ENCODE measurements around the gene PDE1A.

DNA sequence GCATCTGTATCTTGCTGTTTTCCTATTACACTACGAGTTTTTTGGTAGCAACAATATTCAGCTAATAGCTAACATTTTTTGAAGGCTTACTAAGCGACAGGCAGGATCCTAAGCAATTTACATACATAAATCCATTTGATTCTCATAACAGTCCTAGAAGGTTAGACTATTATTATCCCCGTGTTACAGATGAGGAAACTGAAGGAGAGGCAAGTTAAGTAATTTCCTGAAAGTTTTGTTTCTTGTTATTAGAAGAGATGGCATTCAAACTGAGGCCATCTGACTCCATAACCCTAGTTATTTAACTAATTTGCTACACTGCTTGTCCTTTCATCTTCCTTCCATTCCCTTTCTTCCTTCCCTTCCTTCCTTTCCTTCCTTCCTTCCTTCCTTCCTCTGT, 68.2 kb downstream of the PDE1A start:
- no peak for TF ChIP-seq CTCF (IDR thresholded peaks at IDR 0.05; ENCODE audit: low read depth, low read length, missing input control)
- TF ChIP-seq SP1 (IDR thresholded peaks at IDR 0.05) = no peak
- TF ChIP-seq, protein P1, sequence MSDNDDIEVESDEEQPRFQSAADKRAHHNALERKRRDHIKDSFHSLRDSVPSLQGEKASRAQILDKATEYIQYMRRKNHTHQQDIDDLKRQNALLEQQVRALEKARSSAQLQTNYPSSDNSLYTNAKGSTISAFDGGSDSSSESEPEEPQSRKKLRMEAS (IDR thresholded peaks at IDR 0.05) = no peak
- TF ChIP-seq REST (IDR thresholded peaks at IDR 0.05) = no peak
- TF ChIP-seq EGR1 (IDR thresholded peaks at IDR 0.05; ENCODE audit: low read depth in 2 of 2) = no peak
- no peak for TF ChIP-seq FOXA1 (IDR thresholded peaks at IDR 0.05)
- TF ChIP-seq RAD21 (IDR thresholded peaks at IDR 0.05) = no peak
- no peak for TF ChIP-seq GABPA (IDR thresholded peaks at IDR 0.05 in 1 of 2, conservative IDR thresholded peaks at IDR 0.05 in 1 of 2)
- TF ChIP-seq HNF4A (conservative IDR thresholded peaks at IDR 0.05) = no peak
- no peak for TF ChIP-seq TAF1 (conservative IDR thresholded peaks at IDR 0.05)
- no peak for TF ChIP-seq JUND (IDR thresholded peaks at IDR 0.05)
- no peak for TF ChIP-seq ATF3 (IDR thresholded peaks at IDR 0.05)
